ENCODE results near the gene SYT15. TPM values are rescaled to one million over a fixed set of nuclear protein-coding genes. Genes with fewer than 3 reads are reported as not detected.

Gene SYT15
- total and polyA plus RNA-seq, 8 donors, result 2.1 to 10.7 (median 3.3) TPM

DNA sequence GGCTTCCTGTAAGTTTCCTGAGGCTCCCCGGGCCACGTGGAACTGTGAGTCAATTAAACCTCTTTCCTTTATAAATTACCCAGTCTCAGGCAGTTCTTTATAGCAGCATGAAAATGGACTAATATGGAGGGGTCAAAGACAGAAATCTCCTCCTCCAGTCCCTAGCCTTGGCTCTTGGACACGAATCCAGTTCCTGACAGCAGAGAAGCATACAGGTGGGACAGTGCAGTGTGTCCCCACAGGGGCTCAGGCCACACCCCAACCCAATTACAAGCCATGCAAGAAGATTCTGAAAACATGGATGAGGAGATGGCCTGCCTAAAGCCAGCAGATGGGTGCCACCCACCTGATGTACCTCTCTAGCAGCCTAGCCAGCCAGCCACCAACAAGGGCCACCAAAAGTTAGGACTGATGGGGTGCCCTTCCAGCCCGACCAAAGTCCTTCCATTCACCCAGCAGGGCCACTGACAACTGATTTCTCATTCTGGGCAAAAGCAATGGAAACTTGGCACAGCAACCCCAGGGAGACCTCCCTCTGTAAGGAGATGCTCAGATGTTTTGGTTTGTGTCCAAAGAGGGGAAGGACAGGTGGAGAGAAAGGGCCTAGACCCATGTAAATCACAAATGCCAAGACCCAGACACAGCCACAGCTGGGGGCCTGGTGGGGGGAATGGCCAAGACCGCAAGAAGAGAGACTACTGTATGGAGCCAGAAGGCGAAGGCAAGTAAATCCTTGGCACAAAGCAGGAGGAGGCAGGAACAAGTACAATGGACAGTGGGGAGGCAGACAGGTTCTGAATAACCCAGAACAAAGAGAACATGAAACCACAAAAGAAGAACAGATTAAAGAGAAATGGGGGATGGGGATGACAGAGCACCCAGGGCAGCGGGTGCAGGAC, 36.1 kb upstream of the SYT15 start:
- 86 to 90% methylated on average over 7 of the region's 7 CpGs for WGBS, 2 donors
- no peak overlapping the region for H3K4me3 ChIP-seq
- ATAC-seq, result no peak
- DNase-seq, result peak; percentile 2 to 59 (median 16)
- H3K36me3 ChIP-seq, result no peaks in the 10 kb centered on the region
- FAIRE-seq, result no peak
- no peak overlapping the region for H3K27ac ChIP-seq
- H3K27me3 ChIP-seq, result no peaks in the 10 kb centered on the region
- intact Hi-C loops (cut with DNase I), result no loop called here
- peaks cover 0 to 24% (median 13%) of the 10 kb centered on the region in 3 donors for H3K4me1 ChIP-seq
- no peaks in the 10 kb centered on the region for H3K9me3 ChIP-seq
- TF ChIP-seq, protein P1, sequence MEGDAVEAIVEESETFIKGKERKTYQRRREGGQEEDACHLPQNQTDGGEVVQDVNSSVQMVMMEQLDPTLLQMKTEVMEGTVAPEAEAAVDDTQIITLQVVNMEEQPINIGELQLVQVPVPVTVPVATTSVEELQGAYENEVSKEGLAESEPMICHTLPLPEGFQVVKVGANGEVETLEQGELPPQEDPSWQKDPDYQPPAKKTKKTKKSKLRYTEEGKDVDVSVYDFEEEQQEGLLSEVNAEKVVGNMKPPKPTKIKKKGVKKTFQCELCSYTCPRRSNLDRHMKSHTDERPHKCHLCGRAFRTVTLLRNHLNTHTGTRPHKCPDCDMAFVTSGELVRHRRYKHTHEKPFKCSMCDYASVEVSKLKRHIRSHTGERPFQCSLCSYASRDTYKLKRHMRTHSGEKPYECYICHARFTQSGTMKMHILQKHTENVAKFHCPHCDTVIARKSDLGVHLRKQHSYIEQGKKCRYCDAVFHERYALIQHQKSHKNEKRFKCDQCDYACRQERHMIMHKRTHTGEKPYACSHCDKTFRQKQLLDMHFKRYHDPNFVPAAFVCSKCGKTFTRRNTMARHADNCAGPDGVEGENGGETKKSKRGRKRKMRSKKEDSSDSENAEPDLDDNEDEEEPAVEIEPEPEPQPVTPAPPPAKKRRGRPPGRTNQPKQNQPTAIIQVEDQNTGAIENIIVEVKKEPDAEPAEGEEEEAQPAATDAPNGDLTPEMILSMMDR (IDR thresholded peaks at IDR 0.05), result no peak

DNA sequence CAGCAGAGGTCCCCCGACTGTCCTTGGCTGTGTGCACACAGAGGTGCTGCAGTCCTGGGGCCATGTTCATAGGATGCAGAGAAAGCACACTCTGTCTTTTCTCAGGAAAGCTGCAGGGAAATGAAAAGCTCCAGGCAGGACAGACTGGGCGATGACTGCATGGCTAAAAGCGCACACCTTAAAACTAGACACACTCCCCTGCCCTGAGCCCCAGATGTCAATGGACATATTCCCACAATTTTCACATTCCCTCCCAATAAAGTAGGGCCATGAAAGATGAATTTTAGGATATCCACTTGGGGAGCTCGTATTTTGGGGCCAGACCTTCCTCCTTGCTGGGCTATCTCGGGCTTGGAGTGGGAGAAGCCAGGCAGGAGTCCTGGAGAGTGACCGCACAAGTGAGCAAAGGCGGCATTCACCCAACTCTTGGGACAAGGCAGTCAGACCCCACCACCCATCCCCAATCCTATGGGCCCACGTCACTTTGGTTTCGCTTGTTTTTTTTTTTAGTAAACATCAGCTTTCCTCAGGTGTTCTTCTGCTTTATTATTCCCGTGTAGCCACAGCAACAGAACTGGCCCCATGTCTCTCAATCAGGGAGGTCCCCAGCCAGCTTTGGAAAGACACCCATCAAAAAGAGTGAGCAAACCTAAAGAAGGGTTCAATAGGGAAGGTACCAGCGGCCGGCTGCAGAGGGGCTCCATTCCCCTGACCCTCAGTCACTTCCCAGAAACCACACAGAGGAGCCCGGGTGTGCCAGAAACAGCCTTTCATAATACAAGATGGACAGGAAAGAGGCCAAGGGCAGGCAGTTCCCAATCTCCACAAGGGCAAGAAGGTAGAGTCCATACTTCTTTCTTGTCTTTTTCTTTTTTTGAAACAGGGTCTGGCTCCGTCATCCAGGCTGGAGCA, 35.2 kb upstream of the SYT15 start:
- DNase-seq (peak in 5 of 6 donors; percentile 2 to 54 (median 12)), ATAC-seq (no peak), FAIRE-seq (no peak)
- no peaks in the 10 kb centered on the region for H3K27me3 ChIP-seq
- H3K4me3 ChIP-seq, result no peak overlapping the region
- 80 to 83% methylated on average over 14 of the region's 14 CpGs for WGBS, 2 donors
- intact Hi-C loops (cut with DNase I), result no loop called here
- H3K36me3 ChIP-seq, result no peaks in the 10 kb centered on the region
- no peak overlapping the region for H3K27ac ChIP-seq
- TF ChIP-seq, protein P1 (IDR thresholded peaks at IDR 0.05), result no peak
- H3K9me3 ChIP-seq, result no peaks in the 10 kb centered on the region
- H3K4me1 ChIP-seq, result peaks cover 0 to 23% (median 13%) of the 10 kb centered on the region in 3 donors

DNA sequence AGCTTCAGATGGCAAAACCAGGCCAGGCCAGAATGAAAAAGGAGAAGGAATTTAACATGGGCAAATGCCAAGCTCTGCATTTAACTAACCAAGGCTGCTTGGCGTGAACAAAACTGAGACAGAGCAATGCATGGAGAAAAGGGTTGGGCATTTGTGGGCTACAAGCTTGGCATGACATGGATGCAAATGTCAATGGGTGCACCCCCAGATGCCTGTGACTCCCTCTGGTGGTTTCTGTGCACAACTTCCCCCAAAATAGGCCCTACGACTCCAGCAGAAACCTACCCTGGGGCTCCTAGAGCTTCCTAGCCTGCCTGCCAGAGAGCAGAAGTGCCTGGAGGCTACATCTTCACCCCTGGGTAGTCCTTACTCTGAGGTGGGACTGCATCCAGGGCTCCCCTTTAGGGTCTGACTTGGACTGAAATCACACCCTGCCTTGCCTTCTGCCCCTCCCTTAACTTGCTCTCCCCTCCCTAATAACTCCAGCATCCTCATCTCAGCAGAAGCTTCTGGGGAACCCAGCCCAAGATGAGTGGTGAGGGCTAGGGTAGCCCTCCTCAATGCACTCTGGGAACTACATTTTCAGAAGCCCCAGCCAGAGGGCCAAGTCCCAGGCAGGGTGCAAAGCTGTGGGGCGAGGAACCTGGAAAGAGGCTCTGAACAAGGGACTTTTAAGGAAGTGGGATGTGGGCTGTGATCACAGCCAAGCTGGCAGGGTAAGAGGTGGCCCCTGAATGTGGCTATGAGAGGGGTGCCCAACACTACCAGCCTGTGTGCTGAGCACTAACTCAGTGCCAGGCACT, 33.7 kb upstream of the SYT15 start:
- TF ChIP-seq, protein P1 (IDR thresholded peaks at IDR 0.05), result no peak
- FAIRE-seq (no peak), DNase-seq (peak in 5 of 6 donors; percentile 3 to 59 (median 17))

DNA sequence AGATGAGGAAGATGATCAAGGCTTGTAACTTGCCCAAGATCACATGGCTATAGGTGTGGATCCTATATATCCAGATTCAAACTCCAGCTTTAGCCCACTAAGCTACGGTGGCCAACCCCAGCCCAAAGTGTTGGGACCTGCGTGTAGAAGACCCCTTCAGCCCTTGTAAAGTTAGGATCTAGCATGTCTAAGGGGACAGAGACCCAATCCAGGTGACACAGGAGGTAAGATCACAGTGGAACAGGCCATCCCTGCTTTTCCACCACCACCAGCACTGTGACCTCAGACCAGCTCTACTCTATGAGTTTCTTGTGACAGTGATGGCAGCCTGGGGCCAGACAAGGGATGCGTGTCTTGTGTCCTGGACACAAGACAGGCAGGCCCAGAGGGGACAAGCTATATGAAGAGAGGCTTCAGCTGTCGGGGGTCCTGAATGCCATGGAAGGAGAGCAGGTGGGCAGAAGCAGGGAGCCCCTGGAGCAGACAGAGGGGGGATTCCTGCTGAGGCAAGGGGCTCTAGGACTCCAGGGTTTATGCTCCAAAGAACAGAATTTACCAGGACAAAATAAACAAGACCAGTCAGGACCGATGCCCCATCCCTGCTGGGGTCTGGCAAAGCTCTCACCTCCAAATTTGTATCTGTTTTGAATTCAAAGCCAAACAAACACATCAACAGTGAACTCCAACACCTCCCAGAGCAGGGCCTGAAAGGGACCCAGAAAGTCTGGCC, 32.9 kb upstream of the SYT15 start:
- FAIRE-seq (no peak), DNase-seq (peak in 5 of 6 donors; percentile 1 to 55 (median 14)), ATAC-seq (no peak)
- TF ChIP-seq, protein P1 (IDR thresholded peaks at IDR 0.05), result no peak
- no peaks in the 10 kb centered on the region for H3K27me3 ChIP-seq
- WGBS, 2 donors, result 83 to 87% methylated on average over 5 of the region's 5 CpGs
- intact Hi-C loops (cut with DNase I), result no loop called here
- H3K9me3 ChIP-seq, result no peaks in the 10 kb centered on the region
- H3K36me3 ChIP-seq, result no peaks in the 10 kb centered on the region
- H3K4me1 ChIP-seq, result peaks cover 0 to under 1% (median 0%) of the 10 kb centered on the region in 3 donors
- H3K27ac ChIP-seq, result no peak overlapping the region
- H3K4me3 ChIP-seq, result no peak overlapping the region

More for the DNA sequence above, 33.7 kb upstream of the SYT15 start:
- Histone ChIP-seq H3K27me3 (no peaks in the 10 kb centered on the region), H3K36me3 (no peaks in the 10 kb centered on the region), H3K27ac (no peak overlapping the region), H3K4me3 (no peak overlapping the region), H3K4me1 (peaks cover 0 to 9% (median 3%) of the 10 kb centered on the region in 3 donors), H3K9me3 (no peaks in the 10 kb centered on the region)
- 63 to 73% methylated on average over 3 of the region's 3 CpGs for WGBS, 2 donors
- intact Hi-C loops (cut with DNase I), result no loop called here
- ATAC-seq, result peak in 1 of 4 donors; percentile 10
